ENCODE measurements around the gene CALN1.
"Not testable (repeated sequence)": the region's sequence is repeated elsewhere in the genome, so short reads cannot be mapped to it uniquely, and the experiment has no call there.

The CALN1 gene

GRCh38 chr7:71739520-71740173 lies 672.5 kb downstream of the CALN1 start:
- DNase-seq (ENCODE audit: low read depth), result no peak

GRCh38 chr7:71737931-71738540 lies 674.1 kb downstream of the CALN1 start:
- DNase-seq (ENCODE audit: low read depth), result not testable (repeated sequence)

- DNase-seq (ENCODE audit: low read depth), result no peak
Observed at GRCh38 chr7:71735961-71736556, 676.1 kb downstream of the CALN1 start.

- no peak for DNase-seq (ENCODE audit: low read depth)
Observed at GRCh38 chr7:71733107-71733870, 678.8 kb downstream of the CALN1 start.

- DNase-seq (ENCODE audit: low read depth), result no peak
Observed at GRCh38 chr7:71731740-71732139, 680.4 kb downstream of the CALN1 start.
